Activated CD8-positive, alpha-beta memory T cell treated with anti-CD3 and anti-CD28 coated beads, Interleukin-2, amount 50 U/mL, for 24 hours (primary cell): ENCODE results near the gene MYO3B.
"Not testable (repeated sequence)": the region's sequence is repeated elsewhere in the genome, so short reads cannot be mapped to it uniquely, and the experiment has no call there.

Experiments used
- DNase-seq: peaks from one replicate; pipeline ENCODE4 v3.0.0-alpha.2; 2020; ENCODE audit errors: extremely low read depth

MYO3B gene

DNA sequence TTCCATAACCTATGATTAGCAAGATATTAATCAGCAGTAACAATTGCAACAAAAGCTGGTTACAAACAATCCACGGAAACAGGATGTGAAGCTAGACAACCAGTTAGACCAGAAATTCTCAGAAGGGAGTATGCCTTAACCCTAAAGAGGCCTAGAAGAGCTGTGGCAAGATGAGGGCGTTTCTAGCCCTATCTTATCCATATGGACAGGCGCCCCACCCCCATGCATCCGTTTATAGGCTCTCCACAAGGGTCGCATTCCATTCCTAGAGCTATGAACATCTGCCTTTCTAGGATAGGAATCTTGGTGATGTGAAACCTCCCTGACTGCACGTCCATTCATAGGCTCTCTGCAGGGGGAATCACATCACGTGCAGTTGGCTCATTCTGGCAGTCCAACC lies 441.0 kb downstream of the MYO3B start:
- DNase-seq: not testable (repeated sequence)

DNA sequence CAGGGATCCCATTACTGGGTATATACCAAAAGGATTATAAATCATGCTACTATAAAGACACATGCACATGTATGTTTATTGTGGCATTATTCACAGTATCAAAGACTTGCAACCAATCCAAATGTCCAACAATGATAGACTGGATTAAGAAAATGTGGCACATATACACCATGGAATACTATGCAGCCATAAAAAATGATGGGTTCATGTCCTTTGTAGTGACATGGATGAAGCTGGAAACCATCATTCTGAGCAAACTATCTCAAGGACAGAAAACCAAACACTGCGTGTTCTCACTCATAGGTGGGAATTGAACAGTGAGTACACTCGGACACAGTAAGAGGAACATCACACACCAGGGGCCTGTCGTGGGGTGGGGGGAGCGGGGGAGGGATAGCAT lies 457.1 kb downstream of the MYO3B start:
- not testable (repeated sequence) for DNase-seq

DNA sequence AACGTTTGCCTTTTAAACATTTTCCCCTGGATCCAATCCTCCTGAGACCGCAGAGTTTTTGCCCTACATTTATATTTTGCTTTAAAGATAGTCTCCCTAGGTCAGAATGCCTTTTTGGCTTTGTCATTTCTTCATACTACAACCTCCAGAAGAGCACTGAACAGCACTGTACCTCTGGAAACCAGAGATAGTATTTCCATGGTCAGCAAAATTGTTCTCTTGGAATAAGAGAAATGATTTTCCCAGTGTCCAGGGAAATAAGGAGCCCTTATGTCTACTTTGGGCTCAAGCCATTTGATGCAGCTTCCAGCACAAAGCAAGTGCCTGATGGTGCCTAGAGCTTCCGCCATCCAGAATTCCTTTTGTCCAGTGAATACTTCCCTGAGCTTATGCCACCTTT lies 461.7 kb downstream of the MYO3B start:
- no peak for DNase-seq

DNA sequence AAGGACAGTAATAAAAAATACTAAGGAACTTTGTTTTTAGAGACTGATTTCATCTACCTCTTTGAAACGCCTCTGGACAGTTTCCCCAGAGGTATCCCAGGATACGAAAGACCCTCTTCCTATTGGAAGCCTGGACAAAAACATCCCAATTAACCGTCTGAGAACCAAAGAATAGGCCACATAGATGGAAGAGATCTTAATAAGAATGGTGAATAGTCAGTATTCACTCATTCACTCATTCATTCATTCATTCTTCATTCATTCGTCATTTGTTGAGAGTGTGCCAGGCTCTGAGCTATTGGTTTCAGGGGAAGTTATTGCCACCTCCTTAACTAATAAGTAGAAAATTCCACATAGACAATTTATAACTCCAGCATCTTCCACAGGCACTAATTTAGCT lies 464.0 kb downstream of the MYO3B start:
- no peak for DNase-seq

DNA sequence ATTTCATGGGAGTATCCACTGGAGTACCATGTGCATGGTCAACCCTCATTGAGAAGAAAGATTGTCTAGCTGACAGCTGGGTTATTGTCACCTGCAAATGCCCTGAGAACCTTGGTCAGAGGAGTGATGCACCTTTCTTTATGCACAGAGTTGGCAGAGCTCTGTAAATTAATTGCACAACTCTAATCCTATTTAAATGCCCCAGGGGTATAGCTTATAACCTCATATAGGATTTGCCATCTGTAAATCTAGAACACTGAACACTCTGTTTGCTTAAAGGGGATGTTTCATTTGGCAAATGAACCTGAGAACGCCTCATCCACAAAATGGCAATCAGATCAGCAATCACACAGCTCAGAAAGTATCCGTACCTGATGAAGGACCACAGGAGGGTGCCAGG lies 465.4 kb downstream of the MYO3B start:
- DNase-seq: no peak

DNA sequence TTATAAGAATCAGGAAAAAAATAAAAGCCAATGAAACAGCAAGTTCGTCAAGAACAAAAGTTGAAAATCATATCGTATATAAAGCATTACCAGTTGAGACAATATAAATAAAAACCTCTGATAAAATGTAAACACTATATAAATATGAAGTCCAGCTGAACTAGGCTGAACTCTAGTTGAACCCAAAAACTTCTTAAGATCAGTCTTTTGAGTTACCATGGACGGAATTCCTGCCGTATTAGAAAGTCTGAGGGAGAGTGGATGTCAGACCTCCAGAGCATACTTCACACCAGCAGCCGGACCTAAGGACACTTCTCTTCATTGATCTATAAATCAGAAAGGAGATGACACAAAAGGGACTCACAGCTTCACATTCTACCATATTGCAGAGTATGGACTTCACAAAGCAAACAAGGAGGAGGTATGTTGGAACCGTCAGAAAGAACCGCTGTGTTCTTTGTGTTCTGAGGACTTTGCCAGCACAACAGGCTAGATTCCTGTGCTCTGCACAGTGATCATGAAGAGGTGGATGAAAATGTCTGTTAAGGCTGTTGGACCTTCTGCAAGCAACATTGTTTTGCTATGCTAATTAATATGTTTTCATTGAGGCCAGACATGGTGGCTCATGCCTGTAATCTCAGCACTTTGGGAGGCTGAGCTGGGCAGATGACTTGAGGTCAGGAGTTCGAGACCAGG lies 469.9 kb downstream of the MYO3B start:
- no peak for DNase-seq

DNA sequence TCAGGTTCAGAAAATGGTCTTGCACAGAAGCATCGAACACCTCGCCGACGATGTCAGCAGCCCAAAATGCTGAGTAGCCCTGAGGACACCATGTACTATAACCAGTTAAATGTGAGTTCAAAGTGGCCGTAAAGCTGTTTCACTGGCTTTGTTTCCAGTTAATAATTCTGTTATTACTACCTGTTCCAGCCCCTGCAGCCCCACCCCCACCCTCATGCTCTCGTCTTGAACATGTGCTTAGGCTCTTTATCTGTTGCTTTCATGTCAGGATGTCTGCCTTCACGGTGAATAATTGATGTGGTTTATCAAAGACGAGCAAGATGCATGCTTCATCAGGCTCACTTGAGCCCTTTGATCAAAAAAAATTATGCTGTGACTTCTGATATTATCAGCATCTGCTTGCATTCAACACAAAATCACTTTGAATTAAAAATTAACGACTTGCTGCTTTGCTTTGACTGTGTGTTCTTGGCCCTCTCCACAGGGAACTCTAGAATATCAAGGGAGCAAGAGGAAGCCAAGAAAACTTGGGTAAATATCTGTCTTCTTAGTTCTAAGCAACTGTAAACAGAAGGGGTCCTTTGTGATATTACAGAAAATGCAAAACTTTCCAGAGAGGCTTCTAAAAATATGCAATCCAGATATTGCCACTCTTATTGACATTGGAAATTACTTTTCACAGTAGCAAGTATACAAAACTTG lies 473.8 kb downstream of the MYO3B start:
- no peak for DNase-seq

DNA sequence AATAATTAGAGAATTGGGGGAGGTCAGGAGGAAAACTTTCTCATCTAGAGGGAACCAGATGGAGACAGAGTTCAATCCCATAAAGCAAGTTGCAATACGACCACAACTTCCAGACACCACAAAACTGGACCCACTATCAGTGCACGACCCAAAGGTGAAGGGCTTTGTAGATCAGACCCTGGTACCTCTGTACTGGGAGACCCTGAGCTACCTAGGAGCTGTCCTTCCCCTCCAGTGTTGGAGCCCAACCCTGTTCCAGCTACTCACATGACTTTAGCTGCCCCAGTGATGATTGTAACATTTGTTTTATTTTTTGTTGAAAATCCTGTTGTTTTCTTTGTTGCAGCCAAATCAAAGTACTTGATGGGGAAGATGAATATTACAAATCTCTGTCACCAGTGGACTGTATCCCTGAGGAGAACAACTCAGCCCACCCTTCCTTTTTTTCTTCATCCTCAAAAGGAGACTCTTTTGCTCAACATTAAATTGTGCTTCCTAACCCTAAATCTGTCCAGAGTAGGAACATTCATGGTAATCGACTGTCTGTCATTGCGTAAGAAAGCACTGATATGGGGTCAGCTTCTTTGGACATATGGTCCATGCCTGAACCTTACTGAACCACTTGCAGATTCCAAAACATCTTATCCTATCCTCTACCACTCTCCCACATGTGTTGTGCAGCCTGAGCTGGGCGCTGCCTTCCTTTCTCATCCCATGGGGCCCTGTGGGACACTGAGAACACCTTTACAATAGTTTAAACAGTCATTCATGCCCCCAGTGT lies 474.9 kb downstream of the MYO3B start:
- no peak for DNase-seq

DNA sequence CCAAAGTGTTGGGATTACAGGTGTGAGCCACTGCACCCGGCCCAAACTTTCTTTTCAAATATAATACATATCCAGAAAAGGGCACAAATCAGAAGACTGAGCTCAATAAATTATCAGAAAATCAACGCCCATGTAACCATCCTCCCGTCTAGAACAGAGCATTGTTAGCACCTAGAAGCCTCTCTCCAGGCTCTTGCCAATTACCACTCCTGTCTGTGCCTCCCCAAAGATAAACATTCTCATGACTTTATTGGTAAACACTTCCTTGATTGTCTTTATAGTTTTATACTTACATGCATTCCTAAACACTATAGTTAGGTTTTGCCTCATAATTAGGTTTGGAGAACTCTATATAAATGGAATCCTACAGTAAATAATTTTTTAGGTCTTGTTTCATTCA lies 478.7 kb downstream of the MYO3B start:
- DNase-seq: no peak

DNA sequence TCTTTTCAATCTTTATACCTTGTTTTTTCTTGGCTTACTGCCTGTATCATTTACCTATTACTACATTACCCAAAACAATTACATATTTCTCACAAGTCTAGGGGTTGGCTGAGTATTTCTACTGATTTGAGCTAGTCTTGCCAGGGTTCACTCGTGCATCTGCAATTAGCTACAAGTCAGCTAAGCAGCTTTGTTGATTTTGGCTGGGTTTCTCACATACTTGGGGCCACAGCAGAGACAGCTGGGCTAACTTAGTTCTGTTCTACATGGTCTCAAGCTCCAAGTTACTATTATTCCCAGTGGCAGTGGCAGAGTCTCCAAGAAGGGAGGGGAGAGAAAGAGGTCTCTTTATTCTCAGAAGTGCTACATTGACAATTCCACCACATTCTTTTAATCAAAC lies 482.5 kb downstream of the MYO3B start:
- no peak for DNase-seq

DNA sequence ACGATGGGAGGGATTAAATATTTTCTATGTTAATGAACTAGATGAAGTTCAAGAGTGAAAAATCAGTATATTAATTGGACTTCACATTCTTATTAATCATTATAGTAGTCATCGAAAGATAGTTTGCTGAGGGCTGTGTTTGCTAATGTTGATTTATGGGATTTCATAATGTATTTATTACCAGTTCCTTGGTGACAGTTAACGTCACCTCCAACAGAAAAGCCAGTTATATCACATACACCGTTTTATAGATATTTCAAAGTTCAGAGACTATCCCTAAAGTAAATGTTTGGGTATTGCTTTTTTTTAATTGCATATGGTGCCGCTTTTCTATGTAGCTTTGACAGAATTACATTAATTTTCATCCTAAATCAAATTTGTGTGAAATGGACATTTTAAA lies 487.8 kb downstream of the MYO3B start:
- no peak for DNase-seq

DNA sequence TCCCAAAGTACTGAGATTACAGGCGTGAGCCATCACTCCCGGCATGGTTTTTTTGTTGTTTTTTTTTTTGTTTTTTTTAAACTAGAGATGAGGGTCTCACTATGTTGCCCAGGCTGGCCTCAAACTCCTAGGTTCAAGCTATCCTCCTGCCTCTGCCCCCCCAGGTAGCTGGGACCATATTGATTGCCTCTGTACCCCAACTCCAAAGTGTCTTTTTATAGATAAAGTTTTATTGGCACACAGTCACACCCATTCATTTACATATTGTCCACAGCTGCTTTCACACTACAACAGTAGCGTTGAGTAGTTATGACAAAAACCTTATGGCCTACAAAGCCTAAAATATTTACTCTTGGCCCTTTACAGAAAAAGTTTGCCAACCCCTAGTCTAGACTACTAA lies 492.0 kb downstream of the MYO3B start:
- no peak for DNase-seq

DNA sequence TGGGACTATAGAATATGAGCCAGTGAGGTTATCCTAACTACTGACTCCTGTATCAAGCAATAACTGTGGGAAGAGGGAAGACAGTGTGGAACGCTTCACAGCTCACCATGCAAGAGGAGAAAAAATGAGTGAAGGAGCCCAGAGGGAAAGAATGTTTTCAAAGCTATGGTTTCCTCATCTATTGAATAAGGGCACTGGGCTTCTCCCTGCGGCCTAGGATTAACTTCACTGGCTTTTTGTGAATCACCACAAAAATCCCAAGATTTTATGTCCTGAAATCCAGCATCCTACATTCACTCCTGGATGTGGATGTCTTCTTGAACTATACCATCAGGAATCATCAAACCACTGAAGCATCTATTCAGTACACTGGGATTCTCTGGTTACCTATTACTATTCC lies 492.7 kb downstream of the MYO3B start:
- DNase-seq: no peak

DNA sequence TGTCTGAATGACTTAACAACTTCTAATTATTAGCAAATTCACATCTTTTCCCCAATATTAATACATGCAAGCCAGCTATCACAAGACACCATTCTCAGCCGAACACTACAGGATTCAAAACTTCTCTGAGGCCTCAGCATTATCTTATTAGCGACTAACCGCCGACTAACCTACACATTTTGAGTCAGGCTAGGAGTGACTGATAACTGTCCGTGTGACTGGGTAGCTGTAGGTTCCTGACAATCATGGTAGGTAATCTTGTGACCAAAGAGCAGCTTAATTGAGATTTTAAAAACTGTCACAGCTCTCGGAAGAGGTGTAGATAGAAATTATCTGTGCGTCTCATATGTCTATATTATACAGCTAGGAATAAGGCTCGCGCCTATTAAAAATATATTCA lies 493.1 kb downstream of the MYO3B start:
- no peak for DNase-seq

DNA sequence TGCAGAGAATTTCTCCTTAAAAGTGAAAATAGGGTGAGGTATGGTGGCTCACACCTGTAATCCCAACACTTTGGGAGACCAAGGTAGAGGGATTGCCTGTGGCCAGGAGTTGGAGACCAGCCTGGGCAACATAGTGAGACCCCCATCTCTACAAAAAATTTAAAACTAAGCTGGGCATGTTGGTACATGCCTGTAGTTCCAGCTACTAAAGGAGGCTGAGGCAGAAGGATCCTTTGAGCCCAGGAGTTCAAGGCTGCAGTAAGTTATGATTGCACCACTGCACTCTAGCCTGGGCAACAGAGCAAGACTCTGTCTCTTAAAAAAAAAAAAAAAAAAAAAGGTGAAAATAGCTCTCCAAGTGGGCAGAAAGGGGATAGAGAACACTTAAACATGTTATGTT lies 496.3 kb downstream of the MYO3B start:
- not testable (repeated sequence) for DNase-seq

DNA sequence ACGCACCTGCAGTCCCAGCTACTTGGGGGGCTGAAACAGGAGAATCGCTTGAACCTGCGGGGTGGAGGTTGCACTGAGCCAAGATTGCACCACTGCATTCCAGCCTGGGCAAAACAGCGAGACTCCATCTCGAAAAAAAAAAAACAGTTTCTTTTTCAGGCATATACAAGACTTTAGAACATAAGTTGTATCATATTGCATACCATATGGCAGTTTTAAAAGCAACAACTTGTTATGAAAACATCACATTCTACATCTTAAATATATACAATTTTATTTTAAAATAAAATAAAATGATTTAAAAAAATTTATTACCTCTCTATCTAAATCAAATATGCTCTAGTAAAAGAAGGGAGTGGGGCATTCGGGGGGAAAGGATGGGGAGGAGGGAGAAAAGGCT lies 497.8 kb downstream of the MYO3B start:
- no peak for DNase-seq

DNA sequence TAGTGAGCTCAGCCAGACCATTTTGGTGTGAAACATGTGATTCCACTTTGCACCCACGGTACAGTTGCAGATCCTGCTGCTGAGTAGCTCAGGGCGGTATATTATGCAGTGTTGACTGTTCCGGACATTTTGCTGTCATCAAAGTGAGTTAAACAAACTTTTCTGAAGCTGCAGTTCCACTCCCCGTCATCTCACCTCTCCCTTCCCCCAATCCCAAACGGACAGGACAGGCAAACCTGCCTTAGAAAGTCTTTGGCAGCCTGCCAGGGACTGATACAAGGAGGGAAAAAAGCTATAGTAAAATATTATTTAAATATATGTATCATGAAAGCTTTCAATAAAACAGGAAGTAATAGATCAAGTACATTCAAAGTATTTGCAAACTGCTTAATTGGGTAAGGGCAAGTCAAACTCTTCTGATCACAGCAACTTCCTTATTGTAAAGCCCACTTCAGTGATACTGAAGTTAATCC lies 501.7 kb downstream of the MYO3B start:
- DNase-seq: no peak

DNA sequence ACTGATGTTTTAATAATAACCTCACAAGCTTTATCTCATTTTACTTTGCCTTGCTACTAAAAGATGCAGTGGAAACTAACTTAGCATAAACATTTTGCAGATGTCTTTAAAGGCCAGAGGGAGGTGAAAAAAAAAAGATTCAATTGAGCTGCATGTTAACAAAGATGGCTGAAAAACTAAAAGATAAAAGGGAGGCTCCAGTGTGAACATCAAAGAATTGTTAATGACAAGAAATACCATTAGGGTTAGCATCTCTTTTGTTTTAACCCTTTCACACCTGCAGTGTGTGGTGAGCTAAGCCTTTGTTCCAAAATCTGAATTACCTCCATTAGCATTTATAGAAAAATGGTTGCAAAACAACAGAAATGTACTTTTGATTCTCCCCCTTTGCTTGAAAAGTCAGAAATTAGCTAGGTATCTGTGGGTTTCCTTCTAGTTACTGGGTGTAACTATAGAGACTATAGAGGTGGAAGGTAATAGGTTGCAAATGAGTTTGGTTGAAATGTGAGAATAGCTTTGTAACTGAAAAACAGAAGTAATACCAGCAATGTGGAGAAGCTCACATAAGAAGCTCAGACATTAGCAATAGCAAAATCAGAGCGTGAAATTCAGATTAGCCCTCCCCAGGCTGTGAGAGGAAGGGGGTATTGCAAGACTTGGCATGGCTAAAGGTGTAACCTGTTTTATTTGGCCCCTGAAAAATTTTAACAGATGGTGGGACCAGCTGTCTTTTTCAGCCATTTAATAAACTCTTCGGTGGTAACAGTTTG lies 502.4 kb downstream of the MYO3B start:
- no peak for DNase-seq

DNA sequence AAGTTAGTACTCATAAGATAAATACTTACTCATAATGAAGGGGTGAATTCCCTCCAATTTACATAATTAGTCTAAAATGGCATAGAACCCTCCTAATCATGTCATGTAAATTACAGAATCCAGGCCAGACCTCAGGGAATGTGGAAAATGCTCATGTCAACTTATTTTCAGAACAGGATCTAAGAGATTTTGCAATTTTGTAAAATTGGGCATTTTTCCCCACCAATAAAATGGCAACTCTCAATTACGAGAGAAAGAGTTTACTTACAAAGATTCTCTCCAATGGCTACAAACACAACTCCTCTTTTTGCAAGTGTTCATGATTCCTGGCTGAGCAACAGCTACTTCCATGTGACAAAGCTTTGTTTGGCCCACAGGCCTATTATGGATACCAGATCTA lies 503.4 kb downstream of the MYO3B start:
- DNase-seq: no peak

DNA sequence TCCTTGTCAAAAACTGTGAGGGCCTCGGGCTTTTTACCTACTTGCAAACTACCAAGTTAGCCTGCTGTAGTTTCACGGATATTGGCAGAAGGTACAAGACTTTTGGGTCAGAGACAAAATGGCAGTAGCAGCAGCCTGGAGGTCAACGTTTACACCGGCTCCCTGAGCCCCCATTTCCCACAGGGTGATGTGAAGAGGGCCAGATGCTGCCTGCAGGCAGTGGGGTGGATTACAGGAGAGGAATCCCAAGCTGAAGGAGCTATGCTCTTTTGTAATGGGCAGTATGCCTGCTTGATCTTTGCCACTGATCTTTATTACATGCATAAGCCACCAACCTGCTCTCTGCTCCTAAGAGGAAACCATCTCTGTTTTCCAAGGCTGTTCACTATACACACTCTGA lies 507.6 kb downstream of the MYO3B start:
- no peak for DNase-seq

DNA sequence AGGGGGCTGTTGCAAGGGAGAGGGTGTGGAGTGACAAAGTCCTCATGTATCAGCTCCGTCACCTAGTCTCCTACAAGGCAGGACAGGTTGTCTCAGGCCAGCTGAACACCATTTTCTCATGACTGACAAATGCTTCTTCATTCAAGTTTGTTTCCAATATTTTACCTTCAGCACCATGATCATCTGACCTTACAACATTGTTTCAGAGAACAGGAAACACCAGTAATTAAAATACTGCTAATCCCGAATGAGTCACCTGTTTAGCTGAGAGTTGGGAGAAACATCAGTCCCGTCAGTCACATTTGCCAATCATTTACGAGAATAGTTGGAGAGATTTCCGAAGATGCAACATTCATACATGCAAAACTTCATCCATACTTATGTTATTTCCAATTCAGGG lies 511.5 kb downstream of the MYO3B start:
- DNase-seq: no peak

DNA sequence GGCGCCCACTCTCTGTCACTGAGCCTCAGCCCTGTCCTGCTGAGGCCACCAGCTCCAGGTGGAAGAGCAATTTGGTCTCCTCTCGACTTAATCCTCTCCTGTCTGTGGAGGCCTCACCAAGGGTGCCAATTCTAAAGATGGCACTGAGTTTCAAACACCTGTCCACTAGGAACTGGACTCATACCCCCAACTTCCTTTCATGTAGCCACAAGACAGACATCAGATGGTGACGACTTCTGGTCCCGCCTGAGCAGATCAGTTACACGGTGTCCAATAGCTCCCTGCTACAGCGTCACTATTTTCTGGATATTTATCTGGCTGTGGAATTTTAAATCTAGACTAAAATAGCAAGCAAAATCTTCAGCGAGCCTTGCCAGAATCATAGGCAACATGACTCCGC lies 512.7 kb downstream of the MYO3B start:
- DNase-seq: no peak
